SK-MEL-5 (cell line): ENCODE results near the gene FNBP1. TPM values are rescaled to one million over a fixed set of nuclear protein-coding genes. Genes with fewer than 3 reads are reported as not detected.

Source experiments
- DNase-seq: peaks from one replicate; pipeline ENCODE4 v3.0.0-alpha.2; 2016; ENCODE audit warnings: low read depth, low spot score
- in situ Hi-C: cut with HindIII; loops from 2 replicates; pipeline ENCODE4 v1.10.0; 2016; ENCODE audit warnings: low sequenced_read_pairs, high pct_unique_total_duplicates, low pct_unique_long_range_greater_than_20kb
- polyA plus RNA-seq, 2 experiments: library from polyadenylated mRNA; depleted of rRNA; stranded (reverse); fragments of >200 nt; gene quantifications; 2 replicates each; pipeline ENCODE4 v1.2.3, GENCODE V29; 2015
- total RNA-seq: library from RNA; depleted of rRNA; stranded (reverse); fragments of >200 nt; shearing (Covaris generic); gene quantifications from 2 replicates; pipeline ENCODE4 v1.2.3, GENCODE V29; 2014; rRNA removed

FNBP1 gene
- total RNA-seq, result 18.6 and 23.4 TPM in 2 replicates
- polyA plus RNA-seq (2015; cell fraction: cytosol; rRNA removed), result 12.7 and 13.1 TPM in 2 replicates
- polyA plus RNA-seq (2015; cell fraction: nucleus; rRNA removed), result 6.6 and 8.4 TPM in 2 replicates

GRCh38 chr9:130042885-130043653 lies at the start of gene FNBP1:
Gene FNBP1 (minus strand): TSS chr9:130043189. CDS start chr9:130042975, 214 bp downstream.
- DNase-seq, result peak; percentile 72
- in situ Hi-C loops, result no loop called here

GRCh38 chr9:130090915-130091314 lies 47.9 kb upstream of the FNBP1 start:
- DNase-seq, result no peak
- in situ Hi-C loops, result loop anchor here (25.0 kb wide), 1 partner anchor 171 kb away; the partner anchor contains the start of gene HMCN2

DNA sequence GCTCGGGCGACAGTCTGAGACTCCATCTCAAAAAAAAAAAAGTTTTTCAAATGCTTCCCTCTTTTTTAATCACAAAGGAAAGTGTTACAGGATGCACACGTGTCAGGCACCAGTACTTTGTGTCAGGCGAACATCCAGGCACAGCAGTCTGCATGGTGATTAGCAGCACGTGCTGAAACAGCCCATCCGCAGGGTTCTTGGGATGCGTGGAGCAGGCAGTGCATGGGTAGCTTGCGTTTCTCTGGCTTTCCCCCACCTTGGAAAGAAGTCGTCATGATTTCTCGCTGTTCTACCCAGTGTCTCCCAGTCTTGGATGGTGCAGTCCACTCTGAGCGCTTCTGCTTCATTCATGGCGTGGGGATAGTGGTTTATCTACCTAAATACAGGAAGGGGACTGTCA lies 46.2 kb upstream of the FNBP1 start:
- DNase-seq, result no peak
- in situ Hi-C loops, result loop anchor here (25.0 kb wide), 1 partner anchor 173 kb away; the partner anchor contains the start of gene HMCN2

- DNase-seq, result peak; percentile 98
- in situ Hi-C loops, result loop anchor here (25.0 kb wide), 1 partner anchor 174 kb away; the partner anchor contains the start of gene HMCN2
Observed at GRCh38 chr9:130088051-130088450, 45.1 kb upstream of the FNBP1 start.

- in situ Hi-C loops, result loop anchor here (25.0 kb wide), 1 partner anchor 178 kb away; the partner anchor contains the start of gene HMCN2
- no peak for DNase-seq
Observed at GRCh38 chr9:130084337-130084736, 41.3 kb upstream of the FNBP1 start.

DNA sequence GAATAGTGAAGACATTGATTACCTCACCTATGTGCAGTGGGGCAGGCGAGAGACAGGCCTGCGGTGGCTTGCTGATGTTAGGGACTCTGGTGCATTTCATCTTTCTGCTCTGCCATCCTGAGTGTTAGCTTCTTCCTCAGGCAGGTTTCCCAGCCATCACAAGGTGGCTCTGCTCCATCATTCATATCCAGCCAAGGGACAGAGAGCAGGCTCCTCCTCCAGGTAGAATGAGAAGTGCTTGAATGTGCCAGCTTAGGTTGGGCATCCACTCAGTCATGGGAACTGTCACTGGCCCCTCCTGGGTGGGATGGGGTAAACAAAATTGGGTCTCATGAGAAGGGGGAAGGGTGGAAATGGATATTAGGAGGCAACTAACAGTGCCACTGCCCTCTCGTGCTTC lies 35.6 kb upstream of the FNBP1 start:
- peak; percentile 40 for DNase-seq
- in situ Hi-C loops, result loop anchor here (25.0 kb wide), 1 partner anchor 184 kb away; the partner anchor contains the start of gene HMCN2

GRCh38 chr9:130073373-130073772 lies 30.4 kb upstream of the FNBP1 start:
- in situ Hi-C loops, result loop anchor here (25.0 kb wide), 1 partner anchor 111 kb away; no protein-coding TSS in a partner anchor
- DNase-seq, result no peak

- no peak for DNase-seq
- in situ Hi-C loops, result loop anchor here (25.0 kb wide), 1 partner anchor 110 kb away; no protein-coding TSS in a partner anchor
Observed at GRCh38 chr9:130072515-130073235, 29.7 kb upstream of the FNBP1 start.

GRCh38 chr9:130069048-130069447 lies 26.1 kb upstream of the FNBP1 start:
- in situ Hi-C loops, result loop anchor here (25.0 kb wide), 1 partner anchor 107 kb away; no protein-coding TSS in a partner anchor
- DNase-seq, result no peak

GRCh38 chr9:130064621-130065020 lies 21.6 kb upstream of the FNBP1 start:
- in situ Hi-C loops, result loop anchor here (25.0 kb wide), 1 partner anchor 102 kb away; no protein-coding TSS in a partner anchor
- no peak for DNase-seq

DNA sequence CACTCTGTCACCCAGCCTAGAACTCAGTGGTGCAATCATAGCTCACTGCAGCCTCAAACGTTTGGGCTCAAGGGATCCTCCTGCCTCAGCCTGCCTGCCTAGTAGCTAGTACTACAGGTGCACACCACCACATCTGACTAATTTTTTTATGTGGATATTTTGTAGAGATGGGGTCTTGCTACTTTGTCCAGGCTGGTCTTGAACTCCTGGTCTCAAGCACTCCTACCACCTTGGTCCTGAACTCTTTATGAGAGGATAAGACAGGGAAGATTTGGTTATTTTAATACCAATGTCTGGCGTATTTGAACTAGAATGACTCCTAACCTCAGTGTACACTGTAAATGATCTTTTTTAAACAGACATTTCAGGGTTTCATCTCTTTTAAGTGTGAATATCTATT lies 19.8 kb upstream of the FNBP1 start:
- in situ Hi-C loops, result loop anchor here (25.0 kb wide), 1 partner anchor 100 kb away; no protein-coding TSS in a partner anchor
- no peak for DNase-seq

- in situ Hi-C loops, result loop anchor here (25.0 kb wide), 1 partner anchor 98 kb away; no protein-coding TSS in a partner anchor
- DNase-seq, result no peak
Observed at GRCh38 chr9:130060296-130060695, 17.3 kb upstream of the FNBP1 start.

- in situ Hi-C loops, result loop anchor here (25.0 kb wide), 1 partner anchor 97 kb away; no protein-coding TSS in a partner anchor
- DNase-seq, result no peak
Observed at GRCh38 chr9:130058887-130059286, 15.9 kb upstream of the FNBP1 start.

DNA sequence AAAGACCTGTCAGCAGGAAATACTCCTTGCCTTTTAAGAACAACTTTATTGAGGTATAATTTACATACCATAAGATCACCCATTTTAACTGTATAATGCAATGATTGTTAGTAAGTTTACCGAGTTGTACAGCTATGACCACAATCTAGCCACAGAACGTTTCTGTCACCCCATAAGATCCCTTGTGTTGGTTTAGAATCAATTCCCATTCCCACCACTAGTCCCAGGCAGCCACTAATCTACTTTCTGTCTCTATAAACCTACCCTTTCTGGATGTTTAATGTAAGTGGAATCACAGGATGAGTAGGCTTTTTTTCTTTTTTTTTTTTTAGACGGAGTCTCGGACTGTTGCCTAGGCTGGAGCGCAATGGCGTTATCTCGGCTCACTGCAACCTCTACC lies 15.2 kb upstream of the FNBP1 start:
- in situ Hi-C loops, result loop anchor here (25.0 kb wide), 1 partner anchor 96 kb away; no protein-coding TSS in a partner anchor
- peak; percentile 67 for DNase-seq

DNA sequence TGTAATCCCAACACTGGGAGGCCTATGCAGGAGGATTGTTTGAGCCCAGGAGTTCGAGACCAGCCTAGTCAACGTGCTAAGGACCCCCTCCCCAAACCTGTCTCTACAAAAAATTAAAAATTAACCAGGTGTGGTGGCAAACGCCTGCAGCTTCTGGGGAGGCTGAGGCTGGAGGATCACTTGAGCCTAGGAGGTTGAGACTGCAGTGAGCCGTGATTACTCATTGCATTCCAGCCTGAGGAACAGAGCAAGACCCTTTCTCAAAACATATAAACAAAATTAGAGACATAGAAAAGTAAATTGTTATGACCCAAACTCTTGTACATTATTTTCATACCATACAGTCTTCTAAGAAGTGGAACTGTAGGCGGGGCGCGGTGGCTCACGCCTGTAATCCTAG lies 11.8 kb upstream of the FNBP1 start:
- in situ Hi-C loops, result loop anchor here (25.0 kb wide), 1 partner anchor 93 kb away; no protein-coding TSS in a partner anchor
- DNase-seq, result no peak

DNA sequence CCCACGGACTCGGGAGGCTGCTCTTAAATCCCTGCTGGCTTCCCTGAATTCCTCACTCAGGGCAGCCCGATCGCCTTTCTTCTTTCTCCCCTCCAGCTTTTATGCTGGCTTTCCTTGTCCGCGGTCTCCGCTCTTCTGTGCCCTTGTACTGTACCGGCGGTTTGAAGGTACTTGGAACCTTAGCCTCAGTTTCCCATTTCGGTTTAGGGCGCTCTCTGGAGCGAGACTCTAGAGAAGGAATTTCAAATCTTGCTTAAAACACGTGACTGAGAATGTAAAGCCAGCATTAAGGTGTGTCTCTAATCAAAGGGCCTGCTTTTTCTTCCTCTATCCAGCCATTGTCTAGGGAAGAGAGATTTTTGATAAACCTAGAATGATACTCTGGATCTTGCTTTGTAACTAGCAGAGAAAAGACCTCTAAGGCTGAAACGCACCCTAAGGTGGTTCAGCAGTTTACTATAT lies 11.4 kb upstream of the FNBP1 start:
- in situ Hi-C loops, result loop anchor here (25.0 kb wide), 1 partner anchor 92 kb away; no protein-coding TSS in a partner anchor
- no peak for DNase-seq

- DNase-seq, result peak; percentile 73
- in situ Hi-C loops, result loop anchor here (25.0 kb wide), 1 partner anchor 91 kb away; no protein-coding TSS in a partner anchor
Observed at GRCh38 chr9:130053504-130054324, 10.7 kb upstream of the FNBP1 start, which contains the start of gene GPR107. Gene GPR107 (plus strand): TSS chr9:130053906. CDS start chr9:130053933, 27 bp downstream.
